ENCODE data around the gene KRT28.
A peak's percentile ranks its signal among the peaks of the same experiment; 100 is the strongest.

The KRT28 gene

DNA sequence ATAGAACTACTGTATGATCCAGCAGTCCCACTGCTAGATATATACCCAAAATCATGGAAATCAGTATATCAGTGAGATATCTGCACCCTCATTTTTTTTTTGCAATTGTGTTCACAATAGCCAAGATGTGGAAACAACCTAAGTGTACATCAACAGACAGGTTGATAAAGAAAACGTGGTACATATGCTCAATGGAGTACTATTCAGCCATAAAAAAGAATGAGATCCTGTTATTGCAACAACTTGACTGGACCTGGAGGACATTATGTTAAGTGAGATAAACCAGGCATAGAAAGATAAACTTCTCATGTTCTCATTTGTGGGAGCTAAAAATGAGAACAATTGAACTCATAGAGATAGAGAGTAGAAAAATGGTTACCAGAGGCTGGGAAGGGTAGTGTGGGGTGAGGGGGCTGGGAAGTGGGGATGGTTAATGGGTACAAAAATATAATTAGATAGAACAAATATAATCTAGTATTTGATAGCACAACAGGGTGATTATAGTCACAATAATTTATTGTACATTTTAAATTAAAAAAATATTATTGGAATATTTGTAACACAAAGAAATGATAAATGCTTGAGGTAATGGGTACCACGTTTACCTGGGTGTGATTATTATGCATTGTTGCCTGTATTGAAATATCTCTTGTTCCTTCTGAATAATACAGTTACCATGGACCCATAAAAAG lies 30.5 kb upstream of the KRT28 start:
- no peak for DNase-seq
- no peak overlapping the region for H3K27ac ChIP-seq (ENCODE audit: insufficient read depth, low read length, poor library complexity, severe bottlenecking)

DNA sequence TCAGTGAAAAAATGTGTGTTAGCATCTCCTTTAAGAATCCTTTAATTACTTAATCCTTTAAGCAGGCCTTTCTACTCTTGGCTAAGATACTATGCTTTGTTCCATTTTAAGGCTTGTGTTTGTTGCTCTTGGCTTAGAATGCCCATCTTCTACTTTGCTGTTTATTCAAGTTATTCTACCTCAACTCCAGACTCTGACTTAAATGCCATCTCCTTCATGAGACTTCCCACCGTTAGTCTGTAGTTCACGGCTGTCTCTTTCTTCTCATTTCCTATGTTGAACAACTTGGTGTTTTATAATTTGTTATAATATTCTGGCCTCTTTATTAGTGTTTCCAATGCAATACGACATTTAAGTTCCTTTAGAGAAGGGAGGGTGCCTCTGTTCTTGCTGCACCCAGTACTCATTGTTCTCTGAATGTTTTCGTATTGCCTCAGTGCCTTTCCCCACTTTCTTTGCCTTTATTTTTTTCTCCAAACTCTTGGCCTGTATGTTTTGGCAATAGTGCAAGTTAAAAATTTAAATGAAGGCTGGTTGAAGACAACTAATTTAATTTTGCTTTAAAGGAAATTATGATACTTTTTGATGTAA lies 28.8 kb upstream of the KRT28 start:
- no peak overlapping the region for H3K27ac ChIP-seq (ENCODE audit: insufficient read depth, low read length, poor library complexity, severe bottlenecking)
- H3K36me3 ChIP-seq (ENCODE audit: control insufficient read depth, insufficient read depth, low read length), result no peaks in the 10 kb centered on the region
- H3K4me3 ChIP-seq (ENCODE audit: insufficient read depth, low read depth, low read length, poor library complexity, severe bottlenecking), result no peak overlapping the region
- H3K4me1 ChIP-seq (ENCODE audit: control insufficient read depth, insufficient read depth, low read length, poor library complexity, severe bottlenecking), result no peaks in the 10 kb centered on the region
- H3K9me3 ChIP-seq (ENCODE audit: control insufficient read depth, low read length), result no peaks in the 10 kb centered on the region
- DNase-seq, result no peak
- H3K27me3 ChIP-seq (replicated peaks; ENCODE audit: control insufficient read depth, insufficient read depth, low read length, poor library complexity, severe bottlenecking), result no peaks in the 10 kb centered on the region

More for the DNA sequence above, 30.5 kb upstream of the KRT28 start:
- Histone ChIP-seq H3K4me1 (ENCODE audit: control insufficient read depth, insufficient read depth, low read length, poor library complexity, severe bottlenecking) (no peaks in the 10 kb centered on the region), H3K36me3 (ENCODE audit: control insufficient read depth, insufficient read depth, low read length) (no peaks in the 10 kb centered on the region), H3K27me3 (replicated peaks; ENCODE audit: control insufficient read depth, insufficient read depth, low read length, poor library complexity, severe bottlenecking) (no peaks in the 10 kb centered on the region), H3K9me3 (ENCODE audit: control insufficient read depth, low read length) (no peaks in the 10 kb centered on the region), H3K4me3 (ENCODE audit: insufficient read depth, low read depth, low read length, poor library complexity, severe bottlenecking) (no peak overlapping the region)

DNA sequence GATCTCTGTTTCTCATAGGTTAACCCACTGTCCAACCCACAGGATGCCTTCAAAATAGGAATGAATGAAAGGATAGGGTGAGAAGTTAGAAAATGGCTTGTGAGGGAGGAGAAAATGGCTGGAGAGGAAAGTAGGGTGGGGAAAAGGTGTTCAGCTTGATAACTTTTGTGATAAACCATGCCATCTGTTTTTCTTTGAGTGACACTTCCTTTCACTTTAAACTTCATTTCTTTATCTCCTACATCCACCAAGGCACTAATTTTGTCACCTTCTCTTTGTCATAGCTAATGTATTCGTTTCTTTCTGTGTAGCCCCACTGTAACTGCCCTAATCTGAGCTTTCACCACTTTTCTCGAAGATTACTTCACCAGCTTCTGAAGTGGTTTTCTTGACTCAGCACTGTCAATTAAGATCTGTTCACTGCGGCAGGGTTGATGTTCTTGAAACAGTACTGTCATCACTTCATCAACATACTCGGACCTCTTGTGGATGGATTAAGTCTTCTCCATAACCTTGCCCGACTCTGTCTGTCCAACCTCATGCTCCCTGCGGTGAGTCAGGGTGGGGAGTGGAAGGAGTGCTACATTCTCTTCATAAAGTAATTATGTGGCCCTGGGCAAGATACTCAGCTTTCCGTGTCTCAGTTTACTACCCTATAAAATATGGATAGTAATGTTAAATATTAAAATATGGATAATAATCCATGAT lies 28.1 kb upstream of the KRT28 start:
- no peak for DNase-seq
- H3K36me3 ChIP-seq (ENCODE audit: control insufficient read depth, insufficient read depth, low read length), result no peaks in the 10 kb centered on the region
- no peaks in the 10 kb centered on the region for H3K4me1 ChIP-seq (ENCODE audit: control insufficient read depth, insufficient read depth, low read length, poor library complexity, severe bottlenecking)
- H3K9me3 ChIP-seq (ENCODE audit: control insufficient read depth, low read length), result no peaks in the 10 kb centered on the region
- H3K4me3 ChIP-seq (ENCODE audit: insufficient read depth, low read depth, low read length, poor library complexity, severe bottlenecking), result no peak overlapping the region
- H3K27ac ChIP-seq (ENCODE audit: insufficient read depth, low read length, poor library complexity, severe bottlenecking), result no peak overlapping the region
- H3K27me3 ChIP-seq (replicated peaks; ENCODE audit: control insufficient read depth, insufficient read depth, low read length, poor library complexity, severe bottlenecking), result no peaks in the 10 kb centered on the region

DNA sequence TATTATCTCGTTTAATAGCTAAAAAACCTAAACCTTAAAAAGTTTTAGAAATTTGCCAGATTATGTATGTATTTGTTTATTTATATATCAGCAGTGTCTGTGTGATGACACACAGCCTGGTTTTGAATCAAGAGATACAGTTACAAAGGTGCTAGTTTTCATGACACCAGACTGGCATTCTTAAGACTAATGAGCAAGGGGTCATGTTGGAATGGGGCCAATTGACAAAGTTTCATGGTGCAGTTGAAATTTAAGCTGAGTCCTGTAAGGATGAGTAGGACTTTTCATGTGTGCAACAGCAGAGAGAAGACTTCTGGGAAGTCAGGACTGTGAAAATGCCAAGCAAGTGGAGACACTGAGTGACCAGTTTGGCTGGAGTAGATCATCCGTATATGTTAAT lies 25.8 kb upstream of the KRT28 start:
- no peaks in the 10 kb centered on the region for H3K4me1 ChIP-seq (ENCODE audit: control insufficient read depth, insufficient read depth, low read length, poor library complexity, severe bottlenecking)
- no peaks in the 10 kb centered on the region for H3K9me3 ChIP-seq (ENCODE audit: control insufficient read depth, low read length)
- H3K4me3 ChIP-seq (ENCODE audit: insufficient read depth, low read depth, low read length, poor library complexity, severe bottlenecking), result no peak overlapping the region
- H3K27me3 ChIP-seq (replicated peaks; ENCODE audit: control insufficient read depth, insufficient read depth, low read length, poor library complexity, severe bottlenecking), result no peaks in the 10 kb centered on the region
- H3K36me3 ChIP-seq (ENCODE audit: control insufficient read depth, insufficient read depth, low read length), result no peaks in the 10 kb centered on the region
- no peak overlapping the region for H3K27ac ChIP-seq (ENCODE audit: insufficient read depth, low read length, poor library complexity, severe bottlenecking)
- no peak for DNase-seq

DNA sequence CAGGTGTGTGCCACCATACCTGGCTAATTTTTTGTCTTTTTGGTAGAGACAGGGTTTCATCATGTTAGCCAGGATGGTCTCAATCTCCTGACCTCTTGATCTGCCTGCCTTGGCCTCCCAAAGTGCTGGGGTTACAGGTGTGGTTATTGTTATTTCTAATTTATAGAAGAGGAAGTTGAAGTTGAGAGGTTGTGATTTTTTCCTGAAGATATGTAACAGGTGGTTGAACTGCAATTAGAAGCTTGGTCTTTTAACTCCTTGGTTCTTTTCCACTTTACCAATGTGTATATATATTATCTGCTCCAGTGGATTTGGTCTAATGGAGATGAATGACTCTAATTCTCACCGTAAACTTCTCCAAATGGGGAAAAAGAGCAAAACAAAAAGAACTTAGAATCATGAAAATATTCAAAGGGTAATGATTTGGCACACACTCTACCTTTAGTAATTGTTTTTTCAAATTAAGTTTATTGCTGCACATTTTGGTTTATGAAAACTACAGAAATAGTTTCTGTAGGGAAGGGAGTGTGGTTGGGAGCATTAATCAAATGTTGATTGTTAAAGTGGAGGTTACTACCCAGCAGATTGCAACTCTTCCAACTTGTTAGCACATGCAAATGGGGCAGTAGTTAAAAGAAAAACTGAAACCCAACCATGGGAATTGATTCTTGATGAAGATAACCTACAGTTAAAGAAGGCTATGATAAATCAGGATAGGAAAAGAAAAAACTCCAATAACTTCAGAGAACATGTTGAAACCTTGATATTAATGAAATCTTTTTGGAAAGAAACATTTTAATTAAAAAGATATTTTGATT lies 24.5 kb upstream of the KRT28 start:
- DNase-seq, result no peak
- Histone ChIP-seq H3K4me1 (ENCODE audit: control insufficient read depth, insufficient read depth, low read length, poor library complexity, severe bottlenecking) (no peaks in the 10 kb centered on the region), H3K4me3 (ENCODE audit: insufficient read depth, low read depth, low read length, poor library complexity, severe bottlenecking) (no peak overlapping the region), H3K27ac (ENCODE audit: insufficient read depth, low read length, poor library complexity, severe bottlenecking) (no peak overlapping the region), H3K9me3 (ENCODE audit: control insufficient read depth, low read length) (no peaks in the 10 kb centered on the region), H3K36me3 (ENCODE audit: control insufficient read depth, insufficient read depth, low read length) (no peaks in the 10 kb centered on the region), H3K27me3 (replicated peaks; ENCODE audit: control insufficient read depth, insufficient read depth, low read length, poor library complexity, severe bottlenecking) (no peaks in the 10 kb centered on the region)

DNA sequence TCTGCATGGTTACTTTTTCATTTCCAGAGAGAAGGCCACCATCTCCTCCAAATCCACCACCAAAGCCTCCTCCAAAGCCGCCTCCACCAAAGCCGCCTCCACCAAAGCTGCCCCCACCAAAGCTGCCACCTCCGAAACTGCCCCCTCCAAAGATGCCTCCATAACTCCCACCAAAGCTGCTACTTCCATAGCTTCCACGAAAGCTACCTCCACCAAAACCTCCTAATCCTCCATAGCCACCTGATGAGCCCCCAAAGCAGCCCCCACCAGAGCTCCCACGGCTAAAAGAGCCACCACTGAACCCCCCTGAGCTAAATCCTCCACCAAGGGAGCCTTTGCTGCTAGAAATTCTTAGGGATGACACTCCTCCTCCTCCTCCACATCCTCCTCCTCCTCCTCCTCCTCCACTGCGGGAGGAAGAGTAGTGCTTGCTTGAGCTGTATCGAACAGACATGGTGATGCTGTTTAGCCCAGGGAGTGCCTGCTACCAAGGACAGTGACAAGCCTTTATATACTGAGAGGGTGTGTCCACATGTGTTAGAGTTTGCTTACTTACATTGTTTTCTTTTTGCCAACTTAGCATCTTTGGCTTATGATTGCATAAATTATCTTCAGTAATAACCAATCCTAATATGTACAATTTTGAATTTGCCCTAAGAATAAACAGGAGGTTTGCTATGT lies 22.5 kb upstream of the KRT28 start, which contains the start of gene KRT10:
Gene KRT10, minus strand, starts transcription at position 483 of the 681 bp plus-strand sequence. Its CDS starts 29 bp downstream, at position 454.
- Histone ChIP-seq H3K27ac (ENCODE audit: insufficient read depth, low read length, poor library complexity, severe bottlenecking) (no peak within 1 kb of the TSS), H3K9me3 (ENCODE audit: control insufficient read depth, low read length) (no peaks in the 10 kb centered on the region), H3K4me3 (ENCODE audit: insufficient read depth, low read depth, low read length, poor library complexity, severe bottlenecking) (no peak within 1 kb of the TSS), H3K36me3 (ENCODE audit: control insufficient read depth, insufficient read depth, low read length) (peaks cover 3% of the 10 kb centered on the region), H3K4me1 (ENCODE audit: control insufficient read depth, insufficient read depth, low read length, poor library complexity, severe bottlenecking) (peaks cover 3% of the 10 kb centered on the region), H3K27me3 (replicated peaks; ENCODE audit: control insufficient read depth, insufficient read depth, low read length, poor library complexity, severe bottlenecking) (no peaks in the 10 kb centered on the region)
- no peak for DNase-seq

- no peaks in the 10 kb centered on the region for H3K27me3 ChIP-seq (replicated peaks; ENCODE audit: control insufficient read depth, insufficient read depth, low read length, poor library complexity, severe bottlenecking)
- H3K4me1 ChIP-seq (ENCODE audit: control insufficient read depth, insufficient read depth, low read length, poor library complexity, severe bottlenecking), result peaks cover 3% of the 10 kb centered on the region
- no peak for DNase-seq
- H3K27ac ChIP-seq (ENCODE audit: insufficient read depth, low read length, poor library complexity, severe bottlenecking), result no peak overlapping the region
- H3K36me3 ChIP-seq (ENCODE audit: control insufficient read depth, insufficient read depth, low read length), result peaks cover 3% of the 10 kb centered on the region
- no peak overlapping the region for H3K4me3 ChIP-seq (ENCODE audit: insufficient read depth, low read depth, low read length, poor library complexity, severe bottlenecking)
- H3K9me3 ChIP-seq (ENCODE audit: control insufficient read depth, low read length), result no peaks in the 10 kb centered on the region
Measured at GRCh38 chr17:40821536-40821935, 21.8 kb upstream of the KRT28 start.

GRCh38 chr17:40820228-40820838 lies 20.6 kb upstream of the KRT28 start:
- Histone ChIP-seq H3K4me3 (ENCODE audit: insufficient read depth, low read depth, low read length, poor library complexity, severe bottlenecking) (no peak overlapping the region), H3K9me3 (ENCODE audit: control insufficient read depth, low read length) (no peaks in the 10 kb centered on the region), H3K4me1 (ENCODE audit: control insufficient read depth, insufficient read depth, low read length, poor library complexity, severe bottlenecking) (peaks cover 3% of the 10 kb centered on the region), H3K27me3 (replicated peaks; ENCODE audit: control insufficient read depth, insufficient read depth, low read length, poor library complexity, severe bottlenecking) (no peaks in the 10 kb centered on the region), H3K27ac (ENCODE audit: insufficient read depth, low read length, poor library complexity, severe bottlenecking) (no peak overlapping the region), H3K36me3 (ENCODE audit: control insufficient read depth, insufficient read depth, low read length) (peaks cover 3% of the 10 kb centered on the region)
- no peak for DNase-seq

- no peaks in the 10 kb centered on the region for H3K9me3 ChIP-seq (ENCODE audit: control insufficient read depth, low read length)
- peaks cover 3% of the 10 kb centered on the region for H3K4me1 ChIP-seq (ENCODE audit: control insufficient read depth, insufficient read depth, low read length, poor library complexity, severe bottlenecking)
- DNase-seq, result no peak
- H3K36me3 ChIP-seq (ENCODE audit: control insufficient read depth, insufficient read depth, low read length), result peaks cover 3% of the 10 kb centered on the region
- H3K27me3 ChIP-seq (replicated peaks; ENCODE audit: control insufficient read depth, insufficient read depth, low read length, poor library complexity, severe bottlenecking), result no peaks in the 10 kb centered on the region
- peak overlapping the region; percentile 43 for H3K4me3 ChIP-seq (ENCODE audit: insufficient read depth, low read depth, low read length, poor library complexity, severe bottlenecking)
- no peak overlapping the region for H3K27ac ChIP-seq (ENCODE audit: insufficient read depth, low read length, poor library complexity, severe bottlenecking)
Measured at GRCh38 chr17:40819528-40820125, 19.9 kb upstream of the KRT28 start.
